Thoracic aorta (tissue), 2 donors: ENCODE results near the gene TFE3. TPM values are rescaled to one million over a fixed set of nuclear protein-coding genes. Genes with fewer than 3 reads are reported as not detected.

Source experiments
- ATAC-seq: fragments of 150-250 bp; one replicate; pipeline ENCODE4 v1.8.0; 2017; ENCODE audit warnings: low read depth; ENCODE audit not compliant: insufficient number of reproducible peaks, low FRiP score
- DNase-seq: peaks from one replicate; pipeline ENCODE4 v3.0.0-alpha.2; 2020; ENCODE audit warnings: low spot score
- H3K27ac ChIP-seq, 2 donors: fragments of 200-600 bp; sonication (generic); 1 replicate in 1 of 2; 2 replicates in 1 of 2; pipeline ENCODE4 v1.5.1; 2016; ENCODE audit warnings: mild to moderate bottlenecking in 2 of 2, moderate library complexity in 2 of 2
- H3K27me3 ChIP-seq: fragments of 200-600 bp; sonication (generic); replicated peaks from 2 replicates; pipeline ENCODE4 v1.6.0; 2016; ENCODE audit warnings: mild to moderate bottlenecking; ENCODE audit not compliant: insufficient read depth
- H3K36me3 ChIP-seq: fragments of 200-600 bp; sonication (generic); one replicate; pipeline ENCODE4 v1.5.1; 2016
- H3K4me1 ChIP-seq, 2 donors: fragments of 200-600 bp; sonication (generic); 1 replicate in 1 of 2; 2 replicates in 1 of 2; pipeline versions ENCODE4 v1.5.1 to v1.6.0; 2016; ENCODE audit warnings: low read depth in 2 of 2, mild to moderate bottlenecking in 1 of 2; ENCODE audit not compliant: control insufficient read depth in 1 of 2
- H3K4me3 ChIP-seq: fragments of 200-600 bp; sonication (generic); 2 replicates; pipeline ENCODE4 v1.5.1; 2016; ENCODE audit warnings: mild to moderate bottlenecking
- H3K9me3 ChIP-seq: fragments of 200-600 bp; sonication (generic); 2 replicates; pipeline ENCODE4 v1.5.1; 2016
- CTCF ChIP-seq: fragments of 200-600 bp; sonication (generic); IDR thresholded peaks from one replicate; pipeline ENCODE4 v1.5.1; 2019; ENCODE audit warnings: antibody characterized with exemption
- total RNA-seq, 2 donors: library from RNA; depleted of rRNA; stranded (reverse); fragments of >200 nt; gene quantifications; one replicate each; pipeline versions ENCODE4 v1.1.0 to v1.2.3, GENCODE V29; 2016

Gene TFE3
- total RNA-seq, 2 donors from 2014 or later, result 83.8 to 106 TPM

- Histone ChIP-seq H3K9me3 (no peaks in the 10 kb centered on the region), H3K4me3 (peak overlapping the region; percentile 91), H3K27me3 (no peaks in the 10 kb centered on the region), H3K36me3 (peaks cover 22% of the 10 kb centered on the region), H3K4me1 (peaks cover 6 to 19% of the 10 kb centered on the region in 2 donors), H3K27ac (peak overlapping the region; percentile 38 to 99)
- ATAC-seq (no peak), DNase-seq (no peak)
- TF ChIP-seq CTCF, result no peak
Observed at GRCh38 chrX:49040376-49040955, 2.7 kb downstream of the TFE3 start.

- TF ChIP-seq CTCF, result no peak
- Histone ChIP-seq H3K4me3 (peak overlapping the region; percentile 91), H3K36me3 (peaks cover 22% of the 10 kb centered on the region), H3K27ac (peak overlapping the region; percentile 53 to 99), H3K27me3 (no peaks in the 10 kb centered on the region), H3K4me1 (peaks cover 6 to 19% of the 10 kb centered on the region in 2 donors), H3K9me3 (no peaks in the 10 kb centered on the region)
- ATAC-seq, result peak; percentile 21
- DNase-seq, result peak; percentile 42
Observed at GRCh38 chrX:49039598-49040375, 3.4 kb downstream of the TFE3 start.

GRCh38 chrX:49037883-49038475, 5.2 kb downstream of the TFE3 start:
- Histone ChIP-seq H3K36me3 (peaks cover 36% of the 10 kb centered on the region), H3K27me3 (no peaks in the 10 kb centered on the region), H3K9me3 (no peaks in the 10 kb centered on the region), H3K4me3 (no peak overlapping the region), H3K4me1 (peaks cover 6 to 19% of the 10 kb centered on the region in 2 donors), H3K27ac (no peak overlapping the region)
- DNase-seq (no peak), ATAC-seq (no peak)
- no peak for TF ChIP-seq CTCF

- H3K36me3 ChIP-seq, result peaks cover 24% of the 10 kb centered on the region
- H3K4me1 ChIP-seq, result no peaks in the 10 kb centered on the region
- H3K4me3 ChIP-seq, result no peak overlapping the region
- no peak for ATAC-seq
- no peaks in the 10 kb centered on the region for H3K27me3 ChIP-seq
- H3K9me3 ChIP-seq, result no peaks in the 10 kb centered on the region
- H3K27ac ChIP-seq, result no peak overlapping the region
- no peak for TF ChIP-seq CTCF
- DNase-seq, result no peak
Observed at GRCh38 chrX:49030283-49030682, 12.9 kb downstream of the TFE3 start.

- Histone ChIP-seq H3K27ac (no peak overlapping the region), H3K36me3 (peaks cover 24% of the 10 kb centered on the region), H3K4me3 (no peak overlapping the region), H3K4me1 (no peaks in the 10 kb centered on the region), H3K9me3 (no peaks in the 10 kb centered on the region), H3K27me3 (no peaks in the 10 kb centered on the region)
- no peak for TF ChIP-seq CTCF
- no peak for DNase-seq
- ATAC-seq, result no peak
Observed at GRCh38 chrX:49029876-49030275, 13.3 kb downstream of the TFE3 start.
